Measurements from ENCODE around the gene GTF2F1. TPM values are rescaled to one million over a fixed set of nuclear protein-coding genes. Genes with fewer than 3 reads are reported as not detected.
"Not testable (repeated sequence)": the region's sequence is repeated elsewhere in the genome, so short reads cannot be mapped to it uniquely, and the experiment has no call there.

GTF2F1 gene
- total and polyA plus RNA-seq, 2 donors (not counting 1 experiment from before 2014, with no cell fraction given): 41.0 to 56.5 TPM

DNA sequence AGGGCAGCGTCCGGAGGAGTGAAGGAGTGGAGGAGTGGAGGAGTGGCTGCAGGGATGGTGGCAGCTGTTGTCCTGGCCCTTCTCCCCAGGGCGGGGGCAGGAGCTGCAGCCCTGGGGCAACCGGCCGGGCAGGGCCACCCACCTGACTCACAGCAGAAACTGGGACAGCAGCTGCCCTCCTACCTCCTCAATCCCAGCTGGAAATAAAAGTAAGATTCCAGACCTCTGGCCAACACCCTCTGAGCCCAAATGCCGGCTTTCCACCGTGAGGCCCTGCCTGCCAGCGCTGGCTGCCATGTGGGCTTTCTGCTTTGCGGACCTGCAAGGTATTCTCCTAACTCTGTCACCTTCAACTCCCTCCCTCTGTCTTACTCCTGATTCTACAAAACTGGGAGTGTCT, 35.0 kb downstream of the GTF2F1 start:
- no peak overlapping the region for H3K27ac ChIP-seq (ENCODE audit: low read length in 2 of 2)
- ATAC-seq (ENCODE audit: low read depth) (no peak), DNase-seq (no peak)
- intact Hi-C loops (cut with micrococcal nuclease): no loop called here
- TF ChIP-seq, protein P1, sequence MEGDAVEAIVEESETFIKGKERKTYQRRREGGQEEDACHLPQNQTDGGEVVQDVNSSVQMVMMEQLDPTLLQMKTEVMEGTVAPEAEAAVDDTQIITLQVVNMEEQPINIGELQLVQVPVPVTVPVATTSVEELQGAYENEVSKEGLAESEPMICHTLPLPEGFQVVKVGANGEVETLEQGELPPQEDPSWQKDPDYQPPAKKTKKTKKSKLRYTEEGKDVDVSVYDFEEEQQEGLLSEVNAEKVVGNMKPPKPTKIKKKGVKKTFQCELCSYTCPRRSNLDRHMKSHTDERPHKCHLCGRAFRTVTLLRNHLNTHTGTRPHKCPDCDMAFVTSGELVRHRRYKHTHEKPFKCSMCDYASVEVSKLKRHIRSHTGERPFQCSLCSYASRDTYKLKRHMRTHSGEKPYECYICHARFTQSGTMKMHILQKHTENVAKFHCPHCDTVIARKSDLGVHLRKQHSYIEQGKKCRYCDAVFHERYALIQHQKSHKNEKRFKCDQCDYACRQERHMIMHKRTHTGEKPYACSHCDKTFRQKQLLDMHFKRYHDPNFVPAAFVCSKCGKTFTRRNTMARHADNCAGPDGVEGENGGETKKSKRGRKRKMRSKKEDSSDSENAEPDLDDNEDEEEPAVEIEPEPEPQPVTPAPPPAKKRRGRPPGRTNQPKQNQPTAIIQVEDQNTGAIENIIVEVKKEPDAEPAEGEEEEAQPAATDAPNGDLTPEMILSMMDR (IDR thresholded peaks at IDR 0.05): no peak
- no peak for TF ChIP-seq EZH2 (IDR thresholded peaks at IDR 0.05; ENCODE audit: borderline replicate concordance, insufficient read depth, low read depth, low read length, poor library complexity, severe bottlenecking)
- no peak overlapping the region for H3K4me3 ChIP-seq (ENCODE audit: control extremely low read depth in 1 of 5, extremely low read depth in 1 of 5, insufficient read depth in 1 of 5, low read depth in 2 of 5, low read length in 4 of 5)
- H3K4me3 Mint-ChIP-seq: no peak overlapping the region
- peaks cover 11% of the 10 kb centered on the region for H3K79me2 ChIP-seq (ENCODE audit: control insufficient read depth, insufficient read depth, low read length)
- WGBS (ENCODE audit: insufficient coverage): 95% methylated on average over 7 of the region's 9 CpGs
- H3K4me1 Mint-ChIP-seq: peaks cover 14% of the 10 kb centered on the region
- no peaks in the 10 kb centered on the region for H4K20me1 ChIP-seq (ENCODE audit: control insufficient read depth, insufficient read depth, low read length, poor library complexity, severe bottlenecking)
- peaks cover 0 to 5% (median 0%) of the 10 kb centered on the region in 3 donors for H3K9me3 ChIP-seq (ENCODE audit: control extremely low read depth in 1 of 3, control insufficient read depth in 2 of 3, insufficient read depth in 1 of 3, low read length in 2 of 3)
- no peak overlapping the region for H3K27ac Mint-ChIP-seq
- H3K27me3 ChIP-seq (replicated peaks in 1 of 4; ENCODE audit: control extremely low read depth in 1 of 4, control insufficient read depth in 3 of 4, insufficient read depth in 4 of 4, low read length in 3 of 4): no peaks in the 10 kb centered on the region
- no peaks in the 10 kb centered on the region for H3K9me3 Mint-ChIP-seq (ENCODE audit: insufficient read depth)
- H3K27me3 Mint-ChIP-seq: no peaks in the 10 kb centered on the region
- H2AFZ ChIP-seq (ENCODE audit: insufficient read depth, low read depth, low read length, poor library complexity, severe bottlenecking): no peak overlapping the region
- no peak overlapping the region for H3K4me2 ChIP-seq (replicated peaks; ENCODE audit: low read depth, low read length, poor library complexity, severe bottlenecking)
- no peak overlapping the region for H3K9ac ChIP-seq (ENCODE audit: low read length)
- peaks cover 6 to 12% of the 10 kb centered on the region in 2 donors for H3K4me1 ChIP-seq (ENCODE audit: control insufficient read depth in 2 of 2, insufficient read depth in 2 of 2, low read length in 2 of 2)
- no peaks in the 10 kb centered on the region for H3K36me3 ChIP-seq (replicated peaks in 1 of 2; ENCODE audit: control extremely low read depth in 1 of 2, control insufficient read depth in 1 of 2, extremely low read depth in 1 of 2, insufficient read depth in 2 of 2, low read length in 1 of 2)
- POLR2A ChIA-PET: no interaction called here
- CTCF ChIA-PET: interaction anchor here (0.7 to 1.2 kb wide), 2 partner anchors 14 to 140 kb away, joined by 3 read pairs; partner anchors contain the start of gene ALKBH7

DNA sequence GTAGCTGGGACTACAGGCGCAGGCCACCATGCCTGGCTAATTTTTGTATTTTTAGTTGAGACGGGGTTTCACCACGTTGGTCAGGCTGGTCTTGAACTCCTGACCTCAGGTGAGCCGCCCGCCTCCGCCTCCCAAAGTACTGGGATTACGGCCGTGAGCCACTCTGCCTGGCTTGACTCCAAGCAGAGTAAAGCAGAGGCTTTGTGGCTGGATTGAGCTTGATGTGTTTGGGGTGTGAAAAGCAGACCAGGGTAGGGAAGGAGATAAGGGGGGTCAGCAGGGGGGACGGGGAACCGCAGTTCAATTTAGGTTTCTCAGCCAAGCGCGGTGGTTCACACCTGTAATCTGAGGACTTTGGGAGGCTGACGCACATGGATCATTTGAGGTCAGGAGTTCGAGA, 35.8 kb downstream of the GTF2F1 start:
- no peak overlapping the region for H3K4me2 ChIP-seq (replicated peaks; ENCODE audit: low read depth, low read length, poor library complexity, severe bottlenecking)
- peaks cover 10% of the 10 kb centered on the region for H3K79me2 ChIP-seq (ENCODE audit: control insufficient read depth, insufficient read depth, low read length)
- intact Hi-C loops (cut with micrococcal nuclease): no loop called here
- POLR2A ChIA-PET: no interaction called here
- no peaks in the 10 kb centered on the region for H3K27me3 ChIP-seq (replicated peaks in 1 of 4; ENCODE audit: control extremely low read depth in 1 of 4, control insufficient read depth in 3 of 4, insufficient read depth in 4 of 4, low read length in 3 of 4)
- H3K4me3 ChIP-seq (ENCODE audit: control extremely low read depth in 1 of 5, extremely low read depth in 1 of 5, insufficient read depth in 1 of 5, low read depth in 2 of 5, low read length in 4 of 5): no peak overlapping the region
- H2AFZ ChIP-seq (ENCODE audit: insufficient read depth, low read depth, low read length, poor library complexity, severe bottlenecking): no peak overlapping the region
- H3K9me3 ChIP-seq (ENCODE audit: control extremely low read depth in 1 of 3, control insufficient read depth in 2 of 3, insufficient read depth in 1 of 3, low read length in 2 of 3): peaks cover 0 to 5% (median 0%) of the 10 kb centered on the region in 3 donors
- H3K9ac ChIP-seq (ENCODE audit: low read length): no peak overlapping the region
- H3K36me3 ChIP-seq (replicated peaks in 1 of 2; ENCODE audit: control extremely low read depth in 1 of 2, control insufficient read depth in 1 of 2, extremely low read depth in 1 of 2, insufficient read depth in 2 of 2, low read length in 1 of 2): no peaks in the 10 kb centered on the region
- WGBS (ENCODE audit: insufficient coverage): 95% methylated on average over 13 of the region's 14 CpGs
- Mint-ChIP-seq H3K9me3 (ENCODE audit: insufficient read depth) (no peaks in the 10 kb centered on the region), H3K4me3 (no peak overlapping the region), H3K27me3 (no peaks in the 10 kb centered on the region), H3K4me1 (peaks cover 8% of the 10 kb centered on the region), H3K27ac (no peak overlapping the region)
- no peaks in the 10 kb centered on the region for H4K20me1 ChIP-seq (ENCODE audit: control insufficient read depth, insufficient read depth, low read length, poor library complexity, severe bottlenecking)
- no peak overlapping the region for H3K27ac ChIP-seq (ENCODE audit: low read length in 2 of 2)
- ATAC-seq (ENCODE audit: low read depth): no peak
- H3K4me1 ChIP-seq (ENCODE audit: control insufficient read depth in 2 of 2, insufficient read depth in 2 of 2, low read length in 2 of 2): peaks cover 3 to 8% of the 10 kb centered on the region in 2 donors
- TF ChIP-seq, protein P1 (IDR thresholded peaks at IDR 0.05): no peak
- TF ChIP-seq EZH2 (IDR thresholded peaks at IDR 0.05; ENCODE audit: borderline replicate concordance, insufficient read depth, low read depth, low read length, poor library complexity, severe bottlenecking): no peak
- CTCF ChIA-PET: interaction anchor here (0.5 to 0.7 kb wide), 2 partner anchors 15 to 1190 kb away, joined by 3 to 5 read pairs; no protein-coding TSS in a partner anchor
- DNase-seq: no peak

DNA sequence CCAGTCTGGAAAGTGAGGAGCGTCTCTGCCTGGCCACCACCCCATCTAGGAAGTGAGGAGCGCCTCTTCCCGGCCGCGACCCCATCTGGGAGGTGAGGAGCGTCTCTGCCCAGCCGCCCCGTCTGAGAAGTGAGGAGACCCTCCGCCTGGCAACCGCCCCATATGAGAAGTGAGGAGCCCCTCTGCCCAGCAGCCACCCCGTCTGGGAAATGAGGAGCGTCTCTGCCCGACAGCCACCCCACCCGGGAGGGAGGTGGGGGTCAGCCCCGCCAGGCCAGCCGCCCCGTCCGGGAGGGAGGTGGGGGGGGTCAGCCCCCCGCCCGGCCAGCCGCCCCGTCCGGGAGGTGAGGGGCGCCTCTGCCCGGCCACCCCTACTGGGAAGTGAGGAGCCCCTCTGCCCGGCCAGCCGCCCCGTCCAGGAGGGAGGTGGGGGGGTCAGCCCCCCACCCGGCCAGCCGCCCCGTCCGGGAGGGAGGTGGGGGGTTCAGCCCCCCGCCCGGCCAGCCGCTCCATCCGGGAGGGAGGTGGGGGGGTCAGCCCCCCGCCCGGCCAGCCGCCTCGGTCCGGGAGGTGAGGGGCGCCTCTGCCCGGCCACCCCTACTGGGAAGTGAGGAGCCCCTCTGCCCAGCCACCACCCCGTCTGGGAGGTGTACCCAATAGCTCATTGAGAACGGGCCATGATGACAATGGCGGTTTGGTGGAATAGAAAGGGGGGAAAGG, 37.5 kb downstream of the GTF2F1 start:
- WGBS (ENCODE audit: insufficient coverage): 98% methylated on average over 19 of the region's 46 CpGs
- H3K27me3 Mint-ChIP-seq; H4K20me1 ChIP-seq (ENCODE audit: control insufficient read depth, insufficient read depth, low read length, poor library complexity, severe bottlenecking); H3K4me3 ChIP-seq (ENCODE audit: control extremely low read depth in 1 of 5, extremely low read depth in 1 of 5, insufficient read depth in 1 of 5, low read depth in 2 of 5, low read length in 4 of 5); H3K27me3 ChIP-seq (replicated peaks in 1 of 4; ENCODE audit: control extremely low read depth in 1 of 4, control insufficient read depth in 3 of 4, insufficient read depth in 4 of 4, low read length in 3 of 4); H3K9me3 ChIP-seq (ENCODE audit: control extremely low read depth in 1 of 3, control insufficient read depth in 2 of 3, insufficient read depth in 1 of 3, low read length in 2 of 3); H3K27ac Mint-ChIP-seq; DNase-seq; H3K79me2 ChIP-seq (ENCODE audit: control insufficient read depth, insufficient read depth, low read length); intact Hi-C loops (cut with micrococcal nuclease); H3K9ac ChIP-seq (ENCODE audit: low read length); H3K4me1 ChIP-seq (ENCODE audit: control insufficient read depth in 2 of 2, insufficient read depth in 2 of 2, low read length in 2 of 2); H3K9me3 Mint-ChIP-seq (ENCODE audit: insufficient read depth); H2AFZ ChIP-seq (ENCODE audit: insufficient read depth, low read depth, low read length, poor library complexity, severe bottlenecking); H3K36me3 ChIP-seq (replicated peaks in 1 of 2; ENCODE audit: control extremely low read depth in 1 of 2, control insufficient read depth in 1 of 2, extremely low read depth in 1 of 2, insufficient read depth in 2 of 2, low read length in 1 of 2); H3K4me3 Mint-ChIP-seq; H3K27ac ChIP-seq (ENCODE audit: low read length in 2 of 2); POLR2A ChIA-PET; CTCF ChIA-PET; H3K4me2 ChIP-seq (replicated peaks; ENCODE audit: low read depth, low read length, poor library complexity, severe bottlenecking); ATAC-seq (ENCODE audit: low read depth); H3K4me1 Mint-ChIP-seq: not testable (repeated sequence)
